Neural cell (in vitro differentiated cells): ENCODE data around the gene SPECC1.

Source experiments
- EP300 ChIP-seq: fragments of 450-650 bp; conservative IDR thresholded peaks from 2 replicates; pipeline ENCODE4 v1.6.1; 2014; ENCODE audit warnings: antibody characterized with exemption, mild to moderate bottlenecking, moderate library complexity; ENCODE audit not compliant: poor library complexity, severe bottlenecking
- EZH2 ChIP-seq: fragments of 200-600, 300-800 bp; shearing (Covaris generic), sonication (generic); IDR thresholded peaks from 2 replicates; pipeline ENCODE4 v1.6.1; 2014; ENCODE audit warnings: antibody characterized with exemption, low read length, borderline replicate concordance, mild to moderate bottlenecking; ENCODE audit not compliant: insufficient read depth, poor library complexity, severe bottlenecking
- MXI1 ChIP-seq: fragments of 450-650 bp; conservative IDR thresholded peaks from 2 replicates; pipeline ENCODE4 v1.6.1; 2014; ENCODE audit warnings: antibody characterized with exemption, mild to moderate bottlenecking; ENCODE audit not compliant: poor library complexity, severe bottlenecking
- POLR2AphosphoS5 ChIP-seq: IDR thresholded peaks from 2 replicates; pipeline ENCODE4 v1.6.1; 2012
- RAD21 ChIP-seq: fragments of 450-650 bp; conservative IDR thresholded peaks from 2 replicates; pipeline ENCODE4 v1.6.1; 2014; ENCODE audit warnings: antibody characterized with exemption, mild to moderate bottlenecking, moderate library complexity
- TAF1 ChIP-seq: IDR thresholded peaks from 2 replicates; pipeline ENCODE4 v1.6.1; 2012; ENCODE audit warnings: low read depth
- TF ChIP-seq, protein P1 (sequence below): fragments of 450-650 bp; IDR thresholded peaks from 2 replicates; pipeline ENCODE4 v1.5.1; 2014; ENCODE audit warnings: antibody characterized with exemption, mild to moderate bottlenecking, moderate library complexity; ENCODE audit not compliant: poor library complexity, severe bottlenecking
- TF ChIP-seq, protein P2 (sequence below): IDR thresholded peaks from 2 replicates; pipeline ENCODE4 v1.6.1; 2012; ENCODE audit warnings: borderline replicate concordance

GRCh38 chr17:20046629-20047028 lies 37.5 kb downstream of the SPECC1 start:
- no peak for TF ChIP-seq RAD21
- TF ChIP-seq EP300, result no peak
- TF ChIP-seq, protein P1, sequence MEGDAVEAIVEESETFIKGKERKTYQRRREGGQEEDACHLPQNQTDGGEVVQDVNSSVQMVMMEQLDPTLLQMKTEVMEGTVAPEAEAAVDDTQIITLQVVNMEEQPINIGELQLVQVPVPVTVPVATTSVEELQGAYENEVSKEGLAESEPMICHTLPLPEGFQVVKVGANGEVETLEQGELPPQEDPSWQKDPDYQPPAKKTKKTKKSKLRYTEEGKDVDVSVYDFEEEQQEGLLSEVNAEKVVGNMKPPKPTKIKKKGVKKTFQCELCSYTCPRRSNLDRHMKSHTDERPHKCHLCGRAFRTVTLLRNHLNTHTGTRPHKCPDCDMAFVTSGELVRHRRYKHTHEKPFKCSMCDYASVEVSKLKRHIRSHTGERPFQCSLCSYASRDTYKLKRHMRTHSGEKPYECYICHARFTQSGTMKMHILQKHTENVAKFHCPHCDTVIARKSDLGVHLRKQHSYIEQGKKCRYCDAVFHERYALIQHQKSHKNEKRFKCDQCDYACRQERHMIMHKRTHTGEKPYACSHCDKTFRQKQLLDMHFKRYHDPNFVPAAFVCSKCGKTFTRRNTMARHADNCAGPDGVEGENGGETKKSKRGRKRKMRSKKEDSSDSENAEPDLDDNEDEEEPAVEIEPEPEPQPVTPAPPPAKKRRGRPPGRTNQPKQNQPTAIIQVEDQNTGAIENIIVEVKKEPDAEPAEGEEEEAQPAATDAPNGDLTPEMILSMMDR, result no peak
- no peak for TF ChIP-seq TAF1
- no peak for TF ChIP-seq EZH2
- TF ChIP-seq, protein P2, sequence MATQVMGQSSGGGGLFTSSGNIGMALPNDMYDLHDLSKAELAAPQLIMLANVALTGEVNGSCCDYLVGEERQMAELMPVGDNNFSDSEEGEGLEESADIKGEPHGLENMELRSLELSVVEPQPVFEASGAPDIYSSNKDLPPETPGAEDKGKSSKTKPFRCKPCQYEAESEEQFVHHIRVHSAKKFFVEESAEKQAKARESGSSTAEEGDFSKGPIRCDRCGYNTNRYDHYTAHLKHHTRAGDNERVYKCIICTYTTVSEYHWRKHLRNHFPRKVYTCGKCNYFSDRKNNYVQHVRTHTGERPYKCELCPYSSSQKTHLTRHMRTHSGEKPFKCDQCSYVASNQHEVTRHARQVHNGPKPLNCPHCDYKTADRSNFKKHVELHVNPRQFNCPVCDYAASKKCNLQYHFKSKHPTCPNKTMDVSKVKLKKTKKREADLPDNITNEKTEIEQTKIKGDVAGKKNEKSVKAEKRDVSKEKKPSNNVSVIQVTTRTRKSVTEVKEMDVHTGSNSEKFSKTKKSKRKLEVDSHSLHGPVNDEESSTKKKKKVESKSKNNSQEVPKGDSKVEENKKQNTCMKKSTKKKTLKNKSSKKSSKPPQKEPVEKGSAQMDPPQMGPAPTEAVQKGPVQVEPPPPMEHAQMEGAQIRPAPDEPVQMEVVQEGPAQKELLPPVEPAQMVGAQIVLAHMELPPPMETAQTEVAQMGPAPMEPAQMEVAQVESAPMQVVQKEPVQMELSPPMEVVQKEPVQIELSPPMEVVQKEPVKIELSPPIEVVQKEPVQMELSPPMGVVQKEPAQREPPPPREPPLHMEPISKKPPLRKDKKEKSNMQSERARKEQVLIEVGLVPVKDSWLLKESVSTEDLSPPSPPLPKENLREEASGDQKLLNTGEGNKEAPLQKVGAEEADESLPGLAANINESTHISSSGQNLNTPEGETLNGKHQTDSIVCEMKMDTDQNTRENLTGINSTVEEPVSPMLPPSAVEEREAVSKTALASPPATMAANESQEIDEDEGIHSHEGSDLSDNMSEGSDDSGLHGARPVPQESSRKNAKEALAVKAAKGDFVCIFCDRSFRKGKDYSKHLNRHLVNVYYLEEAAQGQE, result no peak
- TF ChIP-seq POLR2AphosphoS5, result no peak
- TF ChIP-seq MXI1, result no peak
